Fibroblast of lung (primary cell): Measurements from ENCODE around the gene TJP1.

Experiments used
- EZH2 ChIP-seq: IDR thresholded peaks from 2 replicates; pipeline ENCODE4 v1.5.1; 2012; ENCODE audit warnings: low read length, control low read depth, mild to moderate bottlenecking; ENCODE audit errors: missing control alignments
- TF ChIP-seq, protein P1 (sequence below), 2 donors: IDR thresholded peaks in 1 of 2; conservative IDR thresholded peaks in 1 of 2; 1 replicate in 1 of 2; 2 replicates in 1 of 2; pipeline ENCODE4 v1.5.1; 2011 to 2012; ENCODE audit warnings: low read length in 2 of 2, control low read depth in 1 of 2, inconsistent platforms in 1 of 2, low read depth in 1 of 2, mild to moderate bottlenecking in 1 of 2

DNA sequence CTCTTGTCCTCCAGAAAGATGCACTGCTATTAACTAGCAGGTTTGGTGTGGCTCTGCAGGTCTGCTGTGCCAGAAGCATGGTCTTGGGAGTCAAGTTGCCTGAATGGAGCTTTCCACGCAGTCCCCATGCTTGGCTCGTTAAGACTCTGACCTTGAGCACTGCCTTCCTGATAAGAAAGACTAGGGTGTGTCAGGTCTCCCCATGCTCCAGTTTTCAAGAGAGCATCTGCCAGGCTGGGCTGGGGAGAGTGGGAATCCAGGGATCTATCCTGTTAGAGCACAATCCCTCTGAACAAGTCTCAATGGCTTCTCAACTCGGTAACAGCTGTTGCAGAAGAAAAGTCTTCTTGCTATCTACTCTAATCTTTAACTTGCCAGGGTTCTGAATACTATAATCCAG lies 98.2 kb downstream of the TJP1 start:
- TF ChIP-seq, protein P1, sequence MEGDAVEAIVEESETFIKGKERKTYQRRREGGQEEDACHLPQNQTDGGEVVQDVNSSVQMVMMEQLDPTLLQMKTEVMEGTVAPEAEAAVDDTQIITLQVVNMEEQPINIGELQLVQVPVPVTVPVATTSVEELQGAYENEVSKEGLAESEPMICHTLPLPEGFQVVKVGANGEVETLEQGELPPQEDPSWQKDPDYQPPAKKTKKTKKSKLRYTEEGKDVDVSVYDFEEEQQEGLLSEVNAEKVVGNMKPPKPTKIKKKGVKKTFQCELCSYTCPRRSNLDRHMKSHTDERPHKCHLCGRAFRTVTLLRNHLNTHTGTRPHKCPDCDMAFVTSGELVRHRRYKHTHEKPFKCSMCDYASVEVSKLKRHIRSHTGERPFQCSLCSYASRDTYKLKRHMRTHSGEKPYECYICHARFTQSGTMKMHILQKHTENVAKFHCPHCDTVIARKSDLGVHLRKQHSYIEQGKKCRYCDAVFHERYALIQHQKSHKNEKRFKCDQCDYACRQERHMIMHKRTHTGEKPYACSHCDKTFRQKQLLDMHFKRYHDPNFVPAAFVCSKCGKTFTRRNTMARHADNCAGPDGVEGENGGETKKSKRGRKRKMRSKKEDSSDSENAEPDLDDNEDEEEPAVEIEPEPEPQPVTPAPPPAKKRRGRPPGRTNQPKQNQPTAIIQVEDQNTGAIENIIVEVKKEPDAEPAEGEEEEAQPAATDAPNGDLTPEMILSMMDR (conservative IDR thresholded peaks at IDR 0.05 in 1 of 2, IDR thresholded peaks at IDR 0.05 in 1 of 2; ENCODE audit: low read depth in 1 of 2, low read length in 2 of 2) = no peak
- no peak for TF ChIP-seq EZH2
